Neural progenitor cell (in vitro differentiated cells): ENCODE measurements around the gene PRKCH. TPM values are rescaled to one million over a fixed set of nuclear protein-coding genes. Genes with fewer than 3 reads are reported as not detected.

ENCODE experiments used
- DNase-seq: peaks from one replicate; pipeline ENCODE4 v3.0.0-alpha.2; 2016; ENCODE audit warnings: low spot score
- H2AFZ ChIP-seq: fragments of 200-600 bp; sonication (generic); replicated peaks from 2 replicates; pipeline ENCODE4 v1.6.1; 2016; ENCODE audit warnings: antibody characterized with exemption
- H3F3A ChIP-seq: fragments of 200-600 bp; sonication (generic); 2 replicates; pipeline ENCODE4 v1.6.1; 2016; ENCODE audit warnings: antibody characterized with exemption, low read depth
- H3K27ac ChIP-seq: fragments of 200-600 bp; sonication (generic); 2 replicates; pipeline ENCODE4 v1.5.1; 2016; ENCODE audit warnings: mild to moderate bottlenecking
- H3K27me3 ChIP-seq: fragments of 200-600 bp; sonication (generic); 2 replicates; pipeline ENCODE4 v1.6.1; 2016; ENCODE audit warnings: mild to moderate bottlenecking, moderate library complexity
- H3K36me3 ChIP-seq: fragments of 200-600 bp; sonication (generic); 2 replicates; pipeline ENCODE4 v1.5.1; 2016
- H3K4me1 ChIP-seq: fragments of 200-600 bp; sonication (generic); 2 replicates; pipeline ENCODE4 v1.6.1; 2016; ENCODE audit warnings: mixed run types
- H3K4me2 ChIP-seq: fragments of 200-600 bp; sonication (generic); 2 replicates; pipeline ENCODE4 v1.6.1; 2016
- H3K4me3 ChIP-seq: fragments of 200-600 bp; sonication (generic); 2 replicates; pipeline ENCODE4 v1.5.1; 2016
- H3K79me2 ChIP-seq: fragments of 200-600 bp; sonication (generic); 2 replicates; pipeline ENCODE4 v1.6.1; 2016; ENCODE audit warnings: low read depth
- H3K9ac ChIP-seq: fragments of 200-600 bp; sonication (generic); 2 replicates; pipeline ENCODE4 v1.6.1; 2016
- H3K9me3 ChIP-seq: fragments of 200-600 bp; sonication (generic); 2 replicates; pipeline ENCODE4 v1.5.1; 2016; ENCODE audit warnings: low read depth
- H4K20me1 ChIP-seq: fragments of 200-600 bp; sonication (generic); 2 replicates; pipeline ENCODE4 v1.6.1; 2016; ENCODE audit warnings: low read depth
- H3K27ac Mint-ChIP-seq: 3 replicates; pipeline ENCODE4 v1.8.0; 2021; ENCODE audit warnings: mixed read lengths
- H3K27me3 Mint-ChIP-seq: 2 replicates; pipeline ENCODE4 v1.8.0; 2022; ENCODE audit warnings: low read depth, mild to moderate bottlenecking, inconsistent platforms, moderate library complexity, mixed read lengths; ENCODE audit not compliant: insufficient read depth
- H3K36me3 Mint-ChIP-seq: 3 replicates; pipeline ENCODE4 v1.8.0; 2021; ENCODE audit warnings: mixed read lengths
- H3K4me1 Mint-ChIP-seq: 3 replicates; pipeline ENCODE4 v1.8.0; 2021; ENCODE audit warnings: mixed read lengths
- H3K4me3 Mint-ChIP-seq: 3 replicates; pipeline ENCODE4 v1.8.0; 2021; ENCODE audit warnings: mild to moderate bottlenecking, moderate library complexity, mixed read lengths
- H3K9me3 Mint-ChIP-seq: 3 replicates; pipeline ENCODE4 v1.8.0; 2020; ENCODE audit warnings: mixed read lengths
- CTCF ChIP-seq: fragments of 200-600 bp; sonication (generic); IDR thresholded peaks from 2 replicates; pipeline ENCODE4 v1.5.1; 2017; ENCODE audit warnings: antibody characterized with exemption, mild to moderate bottlenecking
- EZH2 ChIP-seq: fragments of 200-600 bp; sonication (generic); IDR thresholded peaks from 2 replicates; pipeline ENCODE4 v1.6.1; 2017; ENCODE audit warnings: antibody characterized with exemption, mild to moderate bottlenecking, moderate library complexity
- EZH2phosphoT487 ChIP-seq: fragments of 200-600 bp; sonication (generic); IDR thresholded peaks from 2 replicates; pipeline ENCODE4 v1.6.1; 2017; ENCODE audit warnings: antibody characterized with exemption
- total RNA-seq: library from RNA; depleted of rRNA; stranded (reverse); fragments of >200 nt; gene quantifications from 2 replicates; pipeline ENCODE4 v1.2.3, GENCODE V29; 2015; ENCODE audit warnings: low replicate concordance

PRKCH gene
- total RNA-seq, 1 donor from 2014 or later, result 1.3 TPM

- peaks cover 8% of the 10 kb centered on the region for H3K27me3 Mint-ChIP-seq
- no peaks in the 10 kb centered on the region for H4K20me1 ChIP-seq
- peaks cover 3% of the 10 kb centered on the region for H3K4me1 ChIP-seq
- no peaks in the 10 kb centered on the region for H3K27me3 ChIP-seq
- H3K4me2 ChIP-seq, result no peak overlapping the region
- no peak overlapping the region for H3K4me3 Mint-ChIP-seq
- TF ChIP-seq EZH2 (no peak), EZH2phosphoT487 (no peak), CTCF (no peak)
- H3K79me2 ChIP-seq, result no peaks in the 10 kb centered on the region
- no peak for DNase-seq
- no peak overlapping the region for H3K27ac Mint-ChIP-seq
- no peaks in the 10 kb centered on the region for H3K9me3 Mint-ChIP-seq
- H3K9ac ChIP-seq, result no peak overlapping the region
- H3K36me3 Mint-ChIP-seq, result no peaks in the 10 kb centered on the region
- H3F3A ChIP-seq, result no peaks in the 10 kb centered on the region
- H3K36me3 ChIP-seq, result no peaks in the 10 kb centered on the region
- no peak overlapping the region for H3K27ac ChIP-seq
- H3K4me3 ChIP-seq, result no peak overlapping the region
- H2AFZ ChIP-seq, result no peak overlapping the region
- H3K4me1 Mint-ChIP-seq, result peaks cover 23% of the 10 kb centered on the region
- H3K9me3 ChIP-seq, result no peaks in the 10 kb centered on the region
Measured at GRCh38 chr14:61584331-61584741, 263.0 kb downstream of the PRKCH start.

GRCh38 chr14:61585598-61586543 is 264.5 kb downstream of the PRKCH start:
- no peaks in the 10 kb centered on the region for H3K9me3 Mint-ChIP-seq
- H4K20me1 ChIP-seq, result no peaks in the 10 kb centered on the region
- TF ChIP-seq EZH2phosphoT487 (no peak), CTCF (no peak), EZH2 (no peak)
- H3K4me1 ChIP-seq, result peaks cover 18% of the 10 kb centered on the region
- no peak overlapping the region for H3K4me3 Mint-ChIP-seq
- DNase-seq, result no peak
- H3K4me3 ChIP-seq, result no peak overlapping the region
- no peaks in the 10 kb centered on the region for H3K36me3 ChIP-seq
- H3K27me3 ChIP-seq, result no peaks in the 10 kb centered on the region
- H3K9ac ChIP-seq, result no peak overlapping the region
- no peaks in the 10 kb centered on the region for H3K79me2 ChIP-seq
- H2AFZ ChIP-seq, result no peak overlapping the region
- H3F3A ChIP-seq, result peaks cover 12% of the 10 kb centered on the region
- H3K27me3 Mint-ChIP-seq, result peaks cover 8% of the 10 kb centered on the region
- H3K27ac Mint-ChIP-seq, result no peak overlapping the region
- H3K27ac ChIP-seq, result no peak overlapping the region
- H3K4me2 ChIP-seq, result no peak overlapping the region
- no peaks in the 10 kb centered on the region for H3K9me3 ChIP-seq
- no peaks in the 10 kb centered on the region for H3K36me3 Mint-ChIP-seq
- H3K4me1 Mint-ChIP-seq, result peaks cover 34% of the 10 kb centered on the region

GRCh38 chr14:61586544-61587055 is 265.2 kb downstream of the PRKCH start:
- no peaks in the 10 kb centered on the region for H4K20me1 ChIP-seq
- H3F3A ChIP-seq, result peaks cover 12% of the 10 kb centered on the region
- TF ChIP-seq EZH2, result no peak
- TF ChIP-seq EZH2phosphoT487, result no peak
- no peak for TF ChIP-seq CTCF
- H3K27me3 ChIP-seq, result no peaks in the 10 kb centered on the region
- no peak overlapping the region for H3K4me3 ChIP-seq
- Mint-ChIP-seq H3K36me3 (no peaks in the 10 kb centered on the region), H3K27ac (no peak overlapping the region), H3K27me3 (peaks cover 8% of the 10 kb centered on the region), H3K4me3 (no peak overlapping the region), H3K9me3 (no peaks in the 10 kb centered on the region), H3K4me1 (peaks cover 31% of the 10 kb centered on the region)
- H3K9ac ChIP-seq, result no peak overlapping the region
- H3K4me2 ChIP-seq, result no peak overlapping the region
- H3K27ac ChIP-seq, result no peak overlapping the region
- H3K4me1 ChIP-seq, result peaks cover 21% of the 10 kb centered on the region
- no peaks in the 10 kb centered on the region for H3K36me3 ChIP-seq
- no peaks in the 10 kb centered on the region for H3K79me2 ChIP-seq
- no peak overlapping the region for H2AFZ ChIP-seq
- DNase-seq, result no peak
- no peaks in the 10 kb centered on the region for H3K9me3 ChIP-seq
